HCEC 1CT (cell line): ENCODE results near the gene GPX8.

Experiments used
- DNase-seq: peaks from one replicate; pipeline ENCODE4 v3.0.0-alpha.2; 2017

Gene GPX8

GRCh38 chr5:55172937-55173686 lies 13.1 kb downstream of the GPX8 start, which contains the start of gene CDC20B:
CDC20B (minus strand) TSS chr5:55173177; CDS start chr5:55173000, 177 bp downstream.
- peak; percentile 75 for DNase-seq

GRCh38 chr5:55173687-55174230 lies 13.8 kb downstream of the GPX8 start:
- no peak for DNase-seq

GRCh38 chr5:55175781-55176175 lies 15.8 kb downstream of the GPX8 start:
- no peak for DNase-seq

DNA sequence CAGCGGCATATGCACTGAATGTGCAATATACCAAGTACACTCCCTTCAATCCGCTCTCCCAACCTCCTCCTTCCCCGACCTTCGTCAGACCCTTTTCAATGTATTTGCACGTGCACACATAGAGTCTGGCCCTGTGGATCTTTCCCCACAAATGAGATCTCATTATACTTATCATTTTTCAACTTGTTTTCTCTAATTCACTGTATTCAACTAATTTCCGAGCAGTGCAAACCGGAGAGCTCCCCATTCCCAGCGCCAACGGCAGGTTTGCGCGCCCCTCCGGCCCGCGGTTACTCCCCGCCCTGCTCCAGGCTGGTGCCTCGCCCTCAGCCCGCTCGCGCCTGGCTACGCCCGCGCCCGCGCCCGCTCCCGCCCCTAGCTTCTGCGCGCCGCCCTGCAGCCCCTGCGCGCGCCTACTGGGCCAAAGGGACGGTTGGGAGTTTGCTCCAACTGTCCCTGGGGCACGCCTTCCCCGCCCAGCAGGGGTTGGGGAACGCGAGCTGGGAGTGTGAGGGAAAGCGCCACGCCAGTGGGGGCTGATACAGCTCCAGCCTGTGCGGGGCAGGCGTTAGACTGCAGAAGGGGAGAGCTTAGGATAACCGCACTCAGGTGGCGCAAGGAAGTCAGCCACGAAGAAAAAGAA lies 16.3 kb downstream of the GPX8 start:
- no peak for DNase-seq

DNA sequence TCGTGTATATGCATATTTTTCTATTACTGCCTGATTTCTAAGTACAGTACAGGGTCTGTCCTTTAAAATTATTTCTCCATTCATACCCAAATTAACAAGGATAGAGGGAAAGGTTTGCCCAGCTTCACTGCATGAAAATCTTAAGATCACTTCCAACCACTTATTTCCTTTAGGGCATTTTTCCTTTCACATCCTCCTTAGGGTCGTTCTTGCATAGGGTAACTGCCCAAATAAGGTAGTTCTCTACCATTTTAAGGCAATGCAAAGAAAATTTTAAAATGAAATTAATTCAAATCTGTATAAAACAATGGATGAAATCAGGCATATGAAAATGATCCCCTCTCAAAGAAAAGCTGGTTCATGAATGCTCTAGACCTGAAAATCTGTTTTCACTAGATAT lies 17.1 kb downstream of the GPX8 start:
- no peak for DNase-seq

GRCh38 chr5:55180016-55180415 lies 20.0 kb downstream of the GPX8 start:
- DNase-seq: no peak

- DNase-seq: peak; percentile 24
Observed at GRCh38 chr5:55187370-55187769, 27.4 kb downstream of the GPX8 start.

GRCh38 chr5:55188656-55189540 lies 28.9 kb downstream of the GPX8 start:
- DNase-seq: no peak

- peak; percentile 52 for DNase-seq
Observed at GRCh38 chr5:55191165-55191564, 31.2 kb downstream of the GPX8 start.

DNA sequence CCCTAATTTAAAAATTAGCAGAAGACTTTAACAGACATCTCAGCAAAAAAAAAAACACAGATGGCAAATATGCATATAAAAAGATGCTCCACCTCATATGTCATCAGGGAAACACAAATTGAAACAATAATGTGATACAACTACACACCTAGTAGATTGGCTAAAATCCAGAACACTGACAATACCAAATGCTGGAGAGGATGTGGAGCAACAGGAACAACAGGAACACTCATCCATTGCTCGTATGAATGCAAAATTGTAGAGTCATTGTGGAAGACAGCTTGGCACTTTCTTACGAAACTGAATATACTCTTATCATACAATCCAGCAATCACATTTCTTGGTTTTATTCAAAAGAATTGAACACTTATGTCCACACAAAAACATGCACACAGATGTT lies 45.0 kb downstream of the GPX8 start:
- DNase-seq: no peak

DNA sequence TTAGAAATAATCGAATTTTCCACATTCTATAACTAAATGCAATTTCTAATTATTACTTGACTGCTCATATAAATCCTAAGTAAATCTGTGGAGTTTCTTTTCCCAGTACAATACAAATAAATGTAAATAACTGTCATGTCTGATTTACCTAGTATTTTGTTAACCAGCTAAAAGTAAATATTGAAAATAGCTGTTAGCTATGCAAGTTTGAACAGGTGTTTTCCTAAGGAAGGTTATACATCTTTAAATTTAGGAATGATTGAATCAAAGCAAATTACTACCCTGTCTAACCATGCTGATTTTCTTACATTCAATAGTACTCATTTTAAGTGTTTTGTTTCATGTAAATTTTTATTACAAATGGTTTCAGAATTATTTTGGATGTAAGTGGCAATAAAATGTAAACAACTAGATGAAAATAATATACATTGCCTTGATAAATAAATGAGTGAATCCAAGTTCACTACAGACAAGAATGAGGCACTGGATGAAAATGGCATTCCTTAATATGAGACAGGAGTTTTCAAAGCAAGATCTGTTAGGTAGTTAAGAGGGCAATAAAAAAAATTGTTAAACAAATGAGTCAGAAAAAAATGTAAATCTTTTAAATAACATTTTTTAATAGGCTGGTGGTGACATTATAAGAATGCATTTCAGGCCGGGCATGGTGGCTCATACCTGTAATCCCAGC lies 51.4 kb downstream of the GPX8 start:
- no peak for DNase-seq
